Esophagus muscularis mucosa (tissue), 4 donors: ENCODE measurements around the gene MYH14.

ENCODE experiments used
- EP300 ChIP-seq: sonication (generic); formaldehyde crosslinking; IDR thresholded peaks from one replicate; pipeline ENCODE4 v1.6.1; 2017; ENCODE audit warnings: antibody characterized with exemption
- POLR2A ChIP-seq: fragments of 450-650 bp; IDR thresholded peaks from one replicate; pipeline ENCODE4 v1.6.1; 2017; ENCODE audit warnings: antibody characterized with exemption, moderate library complexity, mild to moderate bottlenecking, low read depth
- POLR2AphosphoS5 ChIP-seq, 2 donors: sonication (generic); formaldehyde crosslinking; IDR thresholded peaks; one replicate each; pipeline ENCODE4 v1.6.1; 2017; ENCODE audit warnings: antibody characterized with exemption in 2 of 2
- TF ChIP-seq, protein P1 (sequence below), 3 experiments: fragments of 200-600 bp in 2 of 3; fragments of 450-650 bp in 1 of 3; sonication (generic) in 2 of 3; IDR thresholded peaks; one replicate each; pipeline ENCODE4 v1.5.1; 2017 to 2019; ENCODE audit warnings: antibody characterized with exemption in 3 of 3, mild to moderate bottlenecking in 2 of 3, moderate library complexity in 1 of 3

GRCh38 chr19:50359328-50359818 lies 156.0 kb downstream of the MYH14 start:
- TF ChIP-seq, protein P1, sequence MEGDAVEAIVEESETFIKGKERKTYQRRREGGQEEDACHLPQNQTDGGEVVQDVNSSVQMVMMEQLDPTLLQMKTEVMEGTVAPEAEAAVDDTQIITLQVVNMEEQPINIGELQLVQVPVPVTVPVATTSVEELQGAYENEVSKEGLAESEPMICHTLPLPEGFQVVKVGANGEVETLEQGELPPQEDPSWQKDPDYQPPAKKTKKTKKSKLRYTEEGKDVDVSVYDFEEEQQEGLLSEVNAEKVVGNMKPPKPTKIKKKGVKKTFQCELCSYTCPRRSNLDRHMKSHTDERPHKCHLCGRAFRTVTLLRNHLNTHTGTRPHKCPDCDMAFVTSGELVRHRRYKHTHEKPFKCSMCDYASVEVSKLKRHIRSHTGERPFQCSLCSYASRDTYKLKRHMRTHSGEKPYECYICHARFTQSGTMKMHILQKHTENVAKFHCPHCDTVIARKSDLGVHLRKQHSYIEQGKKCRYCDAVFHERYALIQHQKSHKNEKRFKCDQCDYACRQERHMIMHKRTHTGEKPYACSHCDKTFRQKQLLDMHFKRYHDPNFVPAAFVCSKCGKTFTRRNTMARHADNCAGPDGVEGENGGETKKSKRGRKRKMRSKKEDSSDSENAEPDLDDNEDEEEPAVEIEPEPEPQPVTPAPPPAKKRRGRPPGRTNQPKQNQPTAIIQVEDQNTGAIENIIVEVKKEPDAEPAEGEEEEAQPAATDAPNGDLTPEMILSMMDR (IDR thresholded peaks at IDR 0.05), result no peak
- no peak for TF ChIP-seq EP300
- TF ChIP-seq POLR2A, result no peak
- no peak for TF ChIP-seq POLR2AphosphoS5 (IDR thresholded peaks at IDR 0.05)
